WTC11 (cell line): Measurements from ENCODE around the gene NHERF2. TPM values are rescaled to one million over a fixed set of nuclear protein-coding genes. Genes with fewer than 3 reads are reported as not detected.

Experiments
- ATF1 ChIP-seq: sonication (generic); formaldehyde crosslinking; IDR thresholded peaks from 2 replicates; pipeline ENCODE4 v1.8.1; 2023; ENCODE audit warnings: mild to moderate bottlenecking, moderate library complexity, missing genetic modification reagents
- ESRRA ChIP-seq: sonication (generic); formaldehyde crosslinking; IDR thresholded peaks from 2 replicates; pipeline ENCODE4 v1.8.1; 2022; ENCODE audit warnings: mild to moderate bottlenecking, missing genetic modification reagents, borderline replicate concordance
- ETV6 ChIP-seq: sonication (generic); formaldehyde crosslinking; IDR thresholded peaks from 2 replicates; pipeline ENCODE4 v1.8.1; 2022; ENCODE audit warnings: mild to moderate bottlenecking, missing genetic modification reagents
- FOXP1 ChIP-seq: sonication (generic); formaldehyde crosslinking; IDR thresholded peaks from 2 replicates; pipeline ENCODE4 v1.8.0; 2022; ENCODE audit warnings: missing genetic modification reagents, mild to moderate bottlenecking, moderate library complexity, borderline replicate concordance
- KAT7 ChIP-seq: sonication (generic); formaldehyde crosslinking; IDR thresholded peaks from 2 replicates; pipeline ENCODE4 v1.8.1; 2023; ENCODE audit warnings: missing genetic modification reagents, mild to moderate bottlenecking, borderline replicate concordance
- MXD4 ChIP-seq: fragments of 250-450 bp; sonication (Bioruptor Pico); IDR thresholded peaks from 2 replicates; pipeline ENCODE4 v1.8.0; 2021; ENCODE audit warnings: mild to moderate bottlenecking, moderate library complexity, borderline replicate concordance
- MYBL2 ChIP-seq: sonication (generic); formaldehyde crosslinking; IDR thresholded peaks from 2 replicates; pipeline ENCODE4 v1.8.1; 2023; ENCODE audit warnings: mild to moderate bottlenecking, moderate library complexity, missing genetic modification reagents
- NR1H2 ChIP-seq: sonication (generic); formaldehyde crosslinking; IDR thresholded peaks from 2 replicates; pipeline ENCODE4 v1.9.0; 2021; ENCODE audit warnings: mild to moderate bottlenecking, moderate library complexity, missing genetic modification reagents
- SOX15 ChIP-seq: fragments of 250-450 bp; sonication (Bioruptor Pico); IDR thresholded peaks from 2 replicates; pipeline ENCODE4 v1.9.0; 2021; ENCODE audit warnings: mild to moderate bottlenecking
- SP1 ChIP-seq: sonication (generic); formaldehyde crosslinking; conservative IDR thresholded peaks from 2 replicates; pipeline ENCODE4 v1.8.1; 2022; ENCODE audit warnings: missing genetic modification reagents
- TEAD4 ChIP-seq: sonication (generic); formaldehyde crosslinking; IDR thresholded peaks from 2 replicates; pipeline ENCODE4 v1.8.0; 2022; ENCODE audit warnings: mild to moderate bottlenecking, missing genetic modification reagents
- ZNF232 ChIP-seq: sonication (generic); formaldehyde crosslinking; IDR thresholded peaks from 2 replicates; pipeline ENCODE4 v1.8.0; 2022; ENCODE audit warnings: mild to moderate bottlenecking, missing genetic modification reagents
- ZNF317 ChIP-seq: sonication (generic); formaldehyde crosslinking; IDR thresholded peaks from 2 replicates; pipeline ENCODE4 v1.8.1; 2023; ENCODE audit warnings: low read depth, mild to moderate bottlenecking, moderate library complexity, missing genetic modification reagents, borderline replicate concordance
- ZNF396 ChIP-seq: fragments of 250-450 bp; sonication (Bioruptor Pico); IDR thresholded peaks from 2 replicates; pipeline ENCODE4 v1.8.0; 2021; ENCODE audit warnings: mild to moderate bottlenecking, moderate library complexity, borderline replicate concordance
- ZNF416 ChIP-seq: fragments of 250-450 bp; sonication (Bioruptor Pico); IDR thresholded peaks from 2 replicates; pipeline ENCODE4 v1.9.0; 2021; ENCODE audit warnings: mild to moderate bottlenecking, inconsistent platforms
- ZNF423 ChIP-seq: fragments of 250-450 bp; sonication (Bioruptor Pico); IDR thresholded peaks from 2 replicates; pipeline ENCODE4 v2.1.2; 2022; ENCODE audit warnings: mild to moderate bottlenecking, moderate library complexity
- ZNF671 ChIP-seq: fragments of 250-450 bp; sonication (Bioruptor Pico); IDR thresholded peaks from 2 replicates; pipeline ENCODE4 v1.8.0; 2021; ENCODE audit warnings: mild to moderate bottlenecking
- total RNA-seq: library from RNA; stranded (reverse); gene quantifications from 3 replicates; pipeline ENCODE4 v1.2.3, GENCODE V29; 2021
- TF ChIP-seq, protein P1 (sequence below): sonication (generic); formaldehyde crosslinking; IDR thresholded peaks from 2 replicates; pipeline ENCODE4 v1.8.1; 2022; ENCODE audit warnings: low read depth, missing genetic modification reagents, borderline replicate concordance
- TF ChIP-seq, protein P2 (sequence below): sonication (generic); formaldehyde crosslinking; IDR thresholded peaks from 2 replicates; pipeline ENCODE4 v1.8.0; 2022; ENCODE audit warnings: mild to moderate bottlenecking, missing genetic modification reagents
- TF ChIP-seq, protein P3 (sequence below): fragments of 200-600 bp; IDR thresholded peaks from 2 replicates; pipeline ENCODE4 v1.8.0; 2022; ENCODE audit warnings: antibody characterized with exemption
- TF ChIP-seq, protein P4 (sequence below): sonication (generic); formaldehyde crosslinking; IDR thresholded peaks from 2 replicates; pipeline ENCODE4 v1.8.0; 2023; ENCODE audit warnings: mild to moderate bottlenecking, missing genetic modification reagents
- TF ChIP-seq, protein P5 (sequence below): sonication (generic); formaldehyde crosslinking; IDR thresholded peaks from 2 replicates; pipeline ENCODE4 v1.8.0; 2022; ENCODE audit warnings: missing genetic modification reagents
- TF ChIP-seq, protein P6 (sequence below): sonication (generic); formaldehyde crosslinking; IDR thresholded peaks from 2 replicates; pipeline ENCODE4 v1.8.1; 2023; ENCODE audit warnings: mild to moderate bottlenecking, missing genetic modification reagents

Gene NHERF2
- total RNA-seq, 1 experiment from 2014 or later: 31.1 TPM

DNA sequence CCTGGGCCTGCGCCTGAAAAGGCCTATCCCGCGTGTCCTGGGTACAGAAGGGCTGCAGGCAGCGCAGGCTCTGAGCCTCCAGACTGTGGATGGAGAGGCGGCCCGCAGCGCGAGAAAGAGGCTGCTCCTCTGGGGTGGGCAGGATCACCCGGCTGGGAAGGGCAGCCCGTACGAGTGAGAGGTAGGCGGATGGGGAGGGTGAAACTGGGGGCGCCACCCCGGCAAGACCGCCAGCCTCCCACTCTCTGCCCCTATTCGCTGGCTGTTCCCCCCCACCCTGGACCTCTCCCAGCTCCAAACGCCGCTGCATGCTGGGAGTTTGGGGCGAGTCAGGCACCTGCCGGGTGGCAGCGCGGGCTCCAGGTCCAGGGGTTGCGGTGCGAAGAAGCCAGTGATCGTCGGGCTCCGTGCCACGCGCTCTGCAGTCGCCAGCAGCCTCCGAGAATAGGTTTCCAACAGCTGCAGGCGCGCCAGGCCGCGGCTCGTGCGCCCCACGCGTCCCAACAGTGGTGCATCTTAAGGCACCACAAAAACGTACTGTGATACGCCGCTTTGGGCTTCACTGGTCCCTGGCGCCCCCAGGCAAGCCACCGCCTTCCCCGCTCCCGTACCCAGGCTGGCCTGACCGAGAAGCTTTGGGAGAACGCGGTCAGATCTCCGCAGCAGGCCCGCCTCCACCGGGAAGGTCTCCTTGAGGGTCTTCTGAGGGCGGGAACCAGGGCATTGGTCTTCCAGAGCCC lies 46.5 kb upstream of the NHERF2 start (continued):
- TF ChIP-seq, protein P1, sequence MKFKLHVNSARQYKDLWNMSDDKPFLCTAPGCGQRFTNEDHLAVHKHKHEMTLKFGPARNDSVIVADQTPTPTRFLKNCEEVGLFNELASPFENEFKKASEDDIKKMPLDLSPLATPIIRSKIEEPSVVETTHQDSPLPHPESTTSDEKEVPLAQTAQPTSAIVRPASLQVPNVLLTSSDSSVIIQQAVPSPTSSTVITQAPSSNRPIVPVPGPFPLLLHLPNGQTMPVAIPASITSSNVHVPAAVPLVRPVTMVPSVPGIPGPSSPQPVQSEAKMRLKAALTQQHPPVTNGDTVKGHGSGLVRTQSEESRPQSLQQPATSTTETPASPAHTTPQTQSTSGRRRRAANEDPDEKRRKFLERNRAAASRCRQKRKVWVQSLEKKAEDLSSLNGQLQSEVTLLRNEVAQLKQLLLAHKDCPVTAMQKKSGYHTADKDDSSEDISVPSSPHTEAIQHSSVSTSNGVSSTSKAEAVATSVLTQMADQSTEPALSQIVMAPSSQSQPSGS (CRISPR knock-in tag): no peak
- TF ChIP-seq SP1 (CRISPR knock-in tag): 0 out of 2 replicates have a peak, but pooled peaks have one; percentile 4
- TF ChIP-seq MXD4 (CRISPR knock-in tag): no peak
- peak; percentile 90 for TF ChIP-seq FOXP1 (CRISPR knock-in tag)
- TF ChIP-seq ZNF416 (CRISPR knock-in tag): 0 out of 2 replicates have a peak, but pooled peaks have one; percentile 19
- no peak for TF ChIP-seq KAT7 (CRISPR knock-in tag)
- TF ChIP-seq ZNF671 (CRISPR knock-in tag): no peak
- no peak for TF ChIP-seq ZNF317 (CRISPR knock-in tag)
- TF ChIP-seq, protein P2, sequence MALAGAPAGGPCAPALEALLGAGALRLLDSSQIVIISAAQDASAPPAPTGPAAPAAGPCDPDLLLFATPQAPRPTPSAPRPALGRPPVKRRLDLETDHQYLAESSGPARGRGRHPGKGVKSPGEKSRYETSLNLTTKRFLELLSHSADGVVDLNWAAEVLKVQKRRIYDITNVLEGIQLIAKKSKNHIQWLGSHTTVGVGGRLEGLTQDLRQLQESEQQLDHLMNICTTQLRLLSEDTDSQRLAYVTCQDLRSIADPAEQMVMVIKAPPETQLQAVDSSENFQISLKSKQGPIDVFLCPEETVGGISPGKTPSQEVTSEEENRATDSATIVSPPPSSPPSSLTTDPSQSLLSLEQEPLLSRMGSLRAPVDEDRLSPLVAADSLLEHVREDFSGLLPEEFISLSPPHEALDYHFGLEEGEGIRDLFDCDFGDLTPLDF (CRISPR knock-in tag): no peak
- no peak for TF ChIP-seq ZNF423 (CRISPR knock-in tag)
- no peak for TF ChIP-seq ESRRA (CRISPR knock-in tag)
- no peak for TF ChIP-seq ZNF396 (CRISPR knock-in tag)
- TF ChIP-seq TEAD4 (CRISPR knock-in tag): no peak
- no peak for TF ChIP-seq NR1H2
- TF ChIP-seq, protein P3, sequence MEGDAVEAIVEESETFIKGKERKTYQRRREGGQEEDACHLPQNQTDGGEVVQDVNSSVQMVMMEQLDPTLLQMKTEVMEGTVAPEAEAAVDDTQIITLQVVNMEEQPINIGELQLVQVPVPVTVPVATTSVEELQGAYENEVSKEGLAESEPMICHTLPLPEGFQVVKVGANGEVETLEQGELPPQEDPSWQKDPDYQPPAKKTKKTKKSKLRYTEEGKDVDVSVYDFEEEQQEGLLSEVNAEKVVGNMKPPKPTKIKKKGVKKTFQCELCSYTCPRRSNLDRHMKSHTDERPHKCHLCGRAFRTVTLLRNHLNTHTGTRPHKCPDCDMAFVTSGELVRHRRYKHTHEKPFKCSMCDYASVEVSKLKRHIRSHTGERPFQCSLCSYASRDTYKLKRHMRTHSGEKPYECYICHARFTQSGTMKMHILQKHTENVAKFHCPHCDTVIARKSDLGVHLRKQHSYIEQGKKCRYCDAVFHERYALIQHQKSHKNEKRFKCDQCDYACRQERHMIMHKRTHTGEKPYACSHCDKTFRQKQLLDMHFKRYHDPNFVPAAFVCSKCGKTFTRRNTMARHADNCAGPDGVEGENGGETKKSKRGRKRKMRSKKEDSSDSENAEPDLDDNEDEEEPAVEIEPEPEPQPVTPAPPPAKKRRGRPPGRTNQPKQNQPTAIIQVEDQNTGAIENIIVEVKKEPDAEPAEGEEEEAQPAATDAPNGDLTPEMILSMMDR: no peak
- no peak for TF ChIP-seq ETV6 (CRISPR knock-in tag)
- TF ChIP-seq, protein P4, sequence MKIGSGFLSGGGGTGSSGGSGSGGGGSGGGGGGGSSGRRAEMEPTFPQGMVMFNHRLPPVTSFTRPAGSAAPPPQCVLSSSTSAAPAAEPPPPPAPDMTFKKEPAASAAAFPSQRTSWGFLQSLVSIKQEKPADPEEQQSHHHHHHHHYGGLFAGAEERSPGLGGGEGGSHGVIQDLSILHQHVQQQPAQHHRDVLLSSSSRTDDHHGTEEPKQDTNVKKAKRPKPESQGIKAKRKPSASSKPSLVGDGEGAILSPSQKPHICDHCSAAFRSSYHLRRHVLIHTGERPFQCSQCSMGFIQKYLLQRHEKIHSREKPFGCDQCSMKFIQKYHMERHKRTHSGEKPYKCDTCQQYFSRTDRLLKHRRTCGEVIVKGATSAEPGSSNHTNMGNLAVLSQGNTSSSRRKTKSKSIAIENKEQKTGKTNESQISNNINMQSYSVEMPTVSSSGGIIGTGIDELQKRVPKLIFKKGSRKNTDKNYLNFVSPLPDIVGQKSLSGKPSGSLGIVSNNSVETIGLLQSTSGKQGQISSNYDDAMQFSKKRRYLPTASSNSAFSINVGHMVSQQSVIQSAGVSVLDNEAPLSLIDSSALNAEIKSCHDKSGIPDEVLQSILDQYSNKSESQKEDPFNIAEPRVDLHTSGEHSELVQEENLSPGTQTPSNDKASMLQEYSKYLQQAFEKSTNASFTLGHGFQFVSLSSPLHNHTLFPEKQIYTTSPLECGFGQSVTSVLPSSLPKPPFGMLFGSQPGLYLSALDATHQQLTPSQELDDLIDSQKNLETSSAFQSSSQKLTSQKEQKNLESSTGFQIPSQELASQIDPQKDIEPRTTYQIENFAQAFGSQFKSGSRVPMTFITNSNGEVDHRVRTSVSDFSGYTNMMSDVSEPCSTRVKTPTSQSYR (CRISPR knock-in tag): 0 out of 2 replicates have a peak, but pooled peaks have one; percentile 38
- TF ChIP-seq, protein P5, sequence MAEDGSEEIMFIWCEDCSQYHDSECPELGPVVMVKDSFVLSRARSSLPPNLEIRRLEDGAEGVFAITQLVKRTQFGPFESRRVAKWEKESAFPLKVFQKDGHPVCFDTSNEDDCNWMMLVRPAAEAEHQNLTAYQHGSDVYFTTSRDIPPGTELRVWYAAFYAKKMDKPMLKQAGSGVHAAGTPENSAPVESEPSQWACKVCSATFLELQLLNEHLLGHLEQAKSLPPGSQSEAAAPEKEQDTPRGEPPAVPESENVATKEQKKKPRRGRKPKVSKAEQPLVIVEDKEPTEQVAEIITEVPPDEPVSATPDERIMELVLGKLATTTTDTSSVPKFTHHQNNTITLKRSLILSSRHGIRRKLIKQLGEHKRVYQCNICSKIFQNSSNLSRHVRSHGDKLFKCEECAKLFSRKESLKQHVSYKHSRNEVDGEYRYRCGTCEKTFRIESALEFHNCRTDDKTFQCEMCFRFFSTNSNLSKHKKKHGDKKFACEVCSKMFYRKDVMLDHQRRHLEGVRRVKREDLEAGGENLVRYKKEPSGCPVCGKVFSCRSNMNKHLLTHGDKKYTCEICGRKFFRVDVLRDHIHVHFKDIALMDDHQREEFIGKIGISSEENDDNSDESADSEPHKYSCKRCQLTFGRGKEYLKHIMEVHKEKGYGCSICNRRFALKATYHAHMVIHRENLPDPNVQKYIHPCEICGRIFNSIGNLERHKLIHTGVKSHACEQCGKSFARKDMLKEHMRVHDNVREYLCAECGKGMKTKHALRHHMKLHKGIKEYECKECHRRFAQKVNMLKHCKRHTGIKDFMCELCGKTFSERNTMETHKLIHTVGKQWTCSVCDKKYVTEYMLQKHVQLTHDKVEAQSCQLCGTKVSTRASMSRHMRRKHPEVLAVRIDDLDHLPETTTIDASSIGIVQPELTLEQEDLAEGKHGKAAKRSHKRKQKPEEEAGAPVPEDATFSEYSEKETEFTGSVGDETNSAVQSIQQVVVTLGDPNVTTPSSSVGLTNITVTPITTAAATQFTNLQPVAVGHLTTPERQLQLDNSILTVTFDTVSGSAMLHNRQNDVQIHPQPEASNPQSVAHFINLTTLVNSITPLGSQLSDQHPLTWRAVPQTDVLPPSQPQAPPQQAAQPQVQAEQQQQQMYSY (CRISPR knock-in tag): no peak
- TF ChIP-seq ATF1 (CRISPR knock-in tag): no peak
- peak; percentile 57; the same call in 1 of the 2 replicates for TF ChIP-seq MYBL2 (CRISPR knock-in tag)
- no peak for TF ChIP-seq SOX15
- TF ChIP-seq, protein P6, sequence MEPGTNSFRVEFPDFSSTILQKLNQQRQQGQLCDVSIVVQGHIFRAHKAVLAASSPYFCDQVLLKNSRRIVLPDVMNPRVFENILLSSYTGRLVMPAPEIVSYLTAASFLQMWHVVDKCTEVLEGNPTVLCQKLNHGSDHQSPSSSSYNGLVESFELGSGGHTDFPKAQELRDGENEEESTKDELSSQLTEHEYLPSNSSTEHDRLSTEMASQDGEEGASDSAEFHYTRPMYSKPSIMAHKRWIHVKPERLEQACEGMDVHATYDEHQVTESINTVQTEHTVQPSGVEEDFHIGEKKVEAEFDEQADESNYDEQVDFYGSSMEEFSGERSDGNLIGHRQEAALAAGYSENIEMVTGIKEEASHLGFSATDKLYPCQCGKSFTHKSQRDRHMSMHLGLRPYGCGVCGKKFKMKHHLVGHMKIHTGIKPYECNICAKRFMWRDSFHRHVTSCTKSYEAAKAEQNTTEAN (CRISPR knock-in tag): no peak
- no peak for TF ChIP-seq ZNF232 (CRISPR knock-in tag)
